Head of caudate nucleus (tissue), 42 donors: ENCODE measurements around the gene LRRC27.

Experiments used
- DNase-seq, 42 donors: peaks; one replicate each; pipeline versions ENCODE4 v3.0.0 to v3.0.0-alpha.2; 2020 to 2021; ENCODE audit warnings: mixed read lengths in 7 of 42
- intact Hi-C: fragments of 100-400 bp; cut with DNase I; formaldehyde crosslinking; loops from one replicate; pipeline ENCODE4 v1.15.0; 2022

The LRRC27 gene

DNA sequence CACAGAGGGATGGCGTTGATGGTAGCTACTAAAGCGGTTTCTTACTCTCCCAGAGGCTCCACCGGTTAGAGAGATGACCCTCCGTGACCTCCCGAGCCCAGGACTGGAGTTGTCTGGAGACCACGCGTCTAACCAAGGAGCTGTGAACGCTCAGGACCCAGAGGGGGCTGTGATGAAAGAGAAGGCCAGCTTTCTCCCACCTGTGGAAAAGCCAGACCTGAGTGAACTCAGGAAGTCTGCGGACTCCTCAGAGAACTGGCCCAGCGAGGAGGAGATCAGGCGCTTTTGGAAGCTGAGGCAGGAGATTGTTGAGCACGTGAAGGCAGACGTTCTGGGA is 15.9 kb downstream of the LRRC27 start:
- intact Hi-C loops, result no loop called here
- DNase-seq, result no peak

GRCh38 chr10:132349766-132350165 is 17.8 kb downstream of the LRRC27 start:
- DNase-seq, result peak in 1 of 42 donors; percentile 0
- intact Hi-C loops, result loop anchor here (5.0 kb wide), 1 partner anchor 127 kb away; no protein-coding TSS in a partner anchor

DNA sequence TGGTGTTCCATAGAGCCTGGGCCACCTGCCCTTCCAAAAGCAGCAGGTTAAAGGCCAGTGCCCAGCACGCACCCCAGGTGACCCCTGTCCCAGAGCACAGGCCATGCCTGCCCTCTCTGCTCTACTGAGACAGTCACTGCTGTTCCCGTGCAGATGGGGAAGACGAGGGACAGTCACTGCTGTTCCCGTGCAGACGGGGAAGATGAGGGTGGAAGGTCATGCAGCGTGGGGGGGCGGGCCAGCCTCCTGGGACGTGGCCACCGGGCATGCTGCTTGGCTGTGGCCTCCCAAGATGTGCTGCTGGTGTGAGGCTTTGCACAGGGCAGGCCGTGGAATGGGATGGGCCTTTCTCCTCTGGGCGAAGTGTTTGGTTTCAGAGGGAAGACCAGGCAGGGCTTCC is 18.4 kb downstream of the LRRC27 start:
- intact Hi-C loops, result loop anchor here (5.0 kb wide), 1 partner anchor 128 kb away; no protein-coding TSS in a partner anchor
- DNase-seq, result peak in 1 of 42 donors; percentile 26

DNA sequence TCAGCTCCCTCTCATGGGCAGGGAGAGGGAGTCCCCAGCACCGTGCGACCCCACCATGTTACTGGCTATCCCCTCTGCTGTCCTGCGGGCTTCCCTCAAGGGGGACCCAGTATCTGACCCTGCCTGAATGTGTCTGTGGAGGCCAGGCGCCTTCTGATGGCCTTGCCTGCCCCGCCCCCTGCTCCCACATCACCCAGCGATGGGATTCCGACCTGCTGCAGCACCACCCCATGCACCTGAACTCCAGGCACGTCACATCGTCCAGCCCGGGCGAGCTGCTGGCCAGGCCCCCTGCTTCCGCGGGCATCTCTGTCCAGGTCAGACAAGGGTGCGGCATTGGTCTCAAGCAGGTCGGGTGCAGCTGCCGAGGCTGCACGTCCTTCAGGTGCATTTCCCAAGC is 19.0 kb downstream of the LRRC27 start:
- DNase-seq, result peak in 2 of 42 donors; percentile 21 to 27
- intact Hi-C loops, result loop anchor here (5.0 kb wide), 1 partner anchor 129 kb away; no protein-coding TSS in a partner anchor

- peak in 3 of 42 donors; percentile 4 to 24 (median 7) for DNase-seq
Measured at GRCh38 chr10:132351611-132352010, 19.6 kb downstream of the LRRC27 start.

GRCh38 chr10:132352462-132353308 is 20.7 kb downstream of the LRRC27 start:
- intact Hi-C loops, result loop anchor here (5.0 kb wide), 1 partner anchor 130 kb away; no protein-coding TSS in a partner anchor
- DNase-seq, result peak in 41 of 42 donors; percentile 59 to 93 (median 81)

More at GRCh38 chr10:132351611-132352010, 19.6 kb downstream of the LRRC27 start:
- intact Hi-C loops, result loop anchor here (5.0 kb wide), 1 partner anchor 129 kb away; no protein-coding TSS in a partner anchor

DNA sequence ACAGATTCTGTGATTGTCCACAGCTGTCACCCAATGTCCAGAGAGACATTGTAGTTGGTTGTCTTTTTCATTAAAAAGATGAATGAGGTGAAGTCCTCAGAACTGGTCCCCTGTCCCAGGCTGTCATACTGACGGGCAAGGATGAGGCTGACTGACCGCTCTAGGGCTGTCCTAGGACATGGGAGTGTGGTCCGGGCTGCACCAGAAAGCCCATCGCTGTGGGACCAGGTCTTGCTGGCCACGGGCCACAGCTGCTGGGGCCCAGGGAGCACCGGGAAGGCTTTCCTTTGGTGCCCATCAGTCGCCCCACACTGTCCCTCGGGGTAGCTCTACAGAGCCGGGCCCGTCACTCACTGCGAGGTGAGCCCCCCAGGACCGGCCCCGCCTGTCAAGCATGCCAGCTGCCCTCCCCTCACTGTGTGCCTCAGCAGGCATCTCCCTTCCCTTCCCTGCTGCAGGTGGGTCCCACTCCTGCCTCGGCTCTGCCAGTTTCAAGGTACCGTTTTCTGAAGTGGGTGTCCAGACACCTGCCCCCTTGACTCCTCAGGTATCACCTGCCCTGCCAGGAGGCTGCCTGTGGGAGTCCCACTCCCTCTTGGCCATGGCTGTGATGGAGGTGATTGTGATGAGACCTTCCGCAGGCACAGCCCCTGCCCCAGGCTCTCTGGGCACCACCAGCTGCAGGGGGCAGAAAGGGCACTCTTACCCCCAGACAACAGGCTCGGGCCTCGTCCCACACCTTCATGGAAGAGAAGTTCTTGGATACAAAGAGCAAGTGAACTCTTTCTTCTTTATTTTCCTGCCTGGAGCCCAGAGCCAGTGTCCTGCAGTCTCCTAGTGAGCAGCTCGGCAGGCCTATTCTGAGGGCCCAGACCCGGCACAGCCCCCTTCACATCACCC is 21.7 kb downstream of the LRRC27 start:
- DNase-seq, result peak in 1 of 42 donors; percentile 21
- intact Hi-C loops, result loop anchor here (5.0 kb wide), 1 partner anchor 131 kb away; no protein-coding TSS in a partner anchor

DNA sequence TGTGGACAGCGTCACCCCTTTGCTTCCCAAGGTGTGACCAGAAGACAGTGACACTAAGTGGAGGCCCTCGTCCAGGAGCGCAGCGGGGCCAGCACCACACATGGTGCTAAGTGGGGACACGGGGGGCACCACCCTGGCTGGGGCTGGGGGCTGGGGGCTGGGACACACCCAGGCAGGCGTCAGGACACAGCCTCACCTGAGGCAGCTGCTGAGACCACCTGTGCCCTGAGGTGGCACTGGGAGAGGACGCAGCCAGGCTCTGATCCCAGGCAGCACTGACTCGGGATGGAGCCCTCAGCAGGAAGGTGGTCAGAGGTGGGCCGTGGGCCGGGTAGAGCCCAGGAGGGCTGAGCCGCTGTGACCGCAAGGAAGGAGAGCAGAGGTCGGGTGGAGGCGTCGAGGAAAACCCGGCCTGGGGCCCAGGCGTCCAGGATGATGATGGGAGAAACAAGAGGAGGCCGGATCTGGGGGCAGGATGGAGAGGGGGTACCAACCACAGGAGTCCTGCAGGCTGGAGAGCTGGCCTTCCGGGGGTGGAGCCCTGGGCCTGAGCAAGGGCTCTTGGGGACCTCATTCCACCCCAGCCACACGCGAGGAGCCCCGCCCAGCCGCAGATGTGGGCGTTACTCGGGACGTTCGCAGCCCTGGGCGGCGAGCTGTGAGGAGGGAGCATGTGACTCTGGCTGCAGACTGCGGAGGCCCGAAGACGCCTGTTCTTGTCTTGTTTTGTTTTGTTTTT is 22.5 kb downstream of the LRRC27 start:
- DNase-seq, result peak in 1 of 42 donors; percentile 12
- intact Hi-C loops, result loop anchor here (5.0 kb wide), 1 partner anchor 132 kb away; no protein-coding TSS in a partner anchor

GRCh38 chr10:132355297-132355696 is 23.3 kb downstream of the LRRC27 start:
- intact Hi-C loops, result no loop called here
- DNase-seq, result no peak

DNA sequence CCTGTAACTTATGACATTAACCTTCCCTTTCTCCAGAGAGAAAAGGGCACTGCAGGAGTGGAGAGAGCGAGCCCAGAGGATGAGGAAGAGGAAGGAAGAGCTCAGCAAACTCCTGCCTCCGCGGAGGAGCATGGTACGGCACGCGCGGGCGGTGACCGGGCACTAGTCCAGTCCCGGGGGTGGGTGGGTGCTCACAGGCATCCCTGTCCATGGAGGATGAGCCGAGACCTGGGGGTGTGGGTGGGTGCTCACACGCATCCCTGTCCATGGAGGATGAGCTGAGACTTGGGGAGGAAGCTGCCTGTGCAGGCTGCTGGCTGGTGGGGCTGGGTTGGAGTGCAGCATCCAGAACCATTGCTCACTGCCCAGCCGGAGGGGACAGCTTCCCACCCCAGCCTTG is 23.8 kb downstream of the LRRC27 start:
- intact Hi-C loops, result no loop called here
- no peak for DNase-seq

DNA sequence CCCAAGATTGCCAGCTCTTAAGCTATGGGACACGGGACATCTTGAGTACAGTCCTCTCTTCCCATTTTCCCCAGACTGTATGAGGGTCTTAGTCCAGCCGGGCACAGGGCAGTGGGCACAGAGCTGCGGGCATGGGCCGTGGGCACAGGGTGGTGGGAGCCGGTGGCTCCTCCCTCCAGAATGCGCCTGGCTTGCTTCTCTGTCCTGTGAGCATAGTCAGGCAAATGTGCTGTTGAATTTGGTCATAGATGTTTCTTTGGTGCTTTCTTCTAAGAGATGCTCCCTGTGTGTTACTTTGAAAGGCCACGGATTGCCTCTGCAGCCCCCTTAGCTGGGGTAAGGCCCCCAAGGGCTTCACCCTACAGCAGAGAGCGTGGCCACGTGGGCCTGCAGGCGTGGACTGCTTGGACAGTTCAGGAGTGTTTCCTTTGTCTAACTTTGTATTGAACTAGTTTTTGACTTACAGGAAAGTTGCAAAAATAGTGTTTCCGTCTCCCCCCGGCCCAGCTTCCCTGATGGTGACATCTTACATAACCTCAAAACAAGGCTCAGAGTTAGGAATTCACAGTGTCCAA is 24.7 kb downstream of the LRRC27 start:
- no peak for DNase-seq
- intact Hi-C loops, result no loop called here

DNA sequence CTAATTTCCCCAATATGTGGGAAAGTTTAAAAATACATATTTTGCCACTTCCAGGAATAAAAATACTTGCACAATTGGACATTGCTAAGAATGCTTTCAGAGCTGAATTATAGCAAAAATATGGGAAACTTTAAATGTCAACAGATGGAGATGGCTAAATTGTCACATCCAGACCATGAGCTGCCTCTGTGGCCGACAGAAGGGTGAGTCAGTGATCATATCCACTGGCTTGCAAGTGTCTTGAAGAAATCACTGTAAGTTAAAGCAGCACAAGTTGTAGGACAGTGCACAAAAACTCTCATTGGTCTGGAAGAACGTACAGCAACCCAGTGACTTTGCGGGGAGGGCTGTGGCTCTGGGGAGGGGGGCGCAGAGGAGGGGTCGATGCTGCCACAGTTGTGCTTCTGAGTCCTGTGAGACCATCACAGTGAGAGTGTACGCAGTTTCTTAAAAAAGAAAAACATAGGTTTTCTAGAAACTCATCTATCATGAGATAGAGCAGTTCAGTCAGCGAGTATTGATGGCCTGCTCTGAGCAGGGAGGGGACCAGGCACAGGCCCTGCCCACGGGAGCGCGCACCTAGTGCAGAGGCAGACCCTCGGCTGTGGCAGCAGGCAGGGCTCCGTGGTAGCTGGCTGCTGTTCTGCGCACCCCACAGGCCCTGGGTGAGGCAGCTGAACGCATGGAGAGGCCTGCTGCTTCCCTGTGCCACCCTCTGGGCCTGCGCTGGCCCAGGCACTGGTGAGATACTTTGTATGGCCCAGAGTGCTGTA is 25.5 kb downstream of the LRRC27 start:
- DNase-seq, result no peak
- intact Hi-C loops, result no loop called here

GRCh38 chr10:132359305-132360040 is 27.5 kb downstream of the LRRC27 start:
- intact Hi-C loops, result no loop called here
- DNase-seq, result no peak

DNA sequence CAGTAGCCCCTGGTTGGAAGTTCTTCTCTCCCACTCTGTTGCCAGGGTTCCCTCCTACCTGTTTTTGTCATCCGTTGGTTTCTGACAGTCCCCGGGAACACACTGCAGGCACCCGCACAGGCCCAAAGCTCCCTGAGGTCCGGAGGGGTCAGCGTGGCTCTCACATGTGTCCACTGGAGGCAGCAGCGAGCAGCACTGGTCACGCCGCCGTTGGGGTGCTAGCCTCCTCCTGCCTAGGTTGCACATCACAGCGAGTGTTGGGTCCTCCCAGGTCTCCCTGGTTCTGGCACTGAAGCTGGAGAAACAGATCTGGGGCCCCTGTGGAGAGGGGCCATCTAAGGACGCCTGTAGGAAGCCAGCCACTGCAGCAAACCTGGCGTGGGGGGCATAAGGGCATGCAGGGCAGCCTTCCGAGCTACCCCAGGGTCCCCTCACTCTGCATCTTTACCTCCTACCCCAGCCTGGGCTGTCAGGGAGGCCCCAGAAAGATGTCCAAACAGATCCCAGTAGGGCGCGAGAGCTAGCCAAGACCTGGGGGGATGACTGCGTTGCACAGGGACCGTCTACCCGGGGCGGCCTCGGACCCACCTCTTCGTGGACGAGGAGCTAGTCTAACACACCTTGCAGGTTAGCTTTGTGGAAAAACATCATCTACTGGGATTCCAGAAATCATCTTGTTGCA is 28.9 kb downstream of the LRRC27 start:
- DNase-seq, result peak in 5 of 42 donors; percentile 6 to 60 (median 37)
- intact Hi-C loops, result no loop called here

DNA sequence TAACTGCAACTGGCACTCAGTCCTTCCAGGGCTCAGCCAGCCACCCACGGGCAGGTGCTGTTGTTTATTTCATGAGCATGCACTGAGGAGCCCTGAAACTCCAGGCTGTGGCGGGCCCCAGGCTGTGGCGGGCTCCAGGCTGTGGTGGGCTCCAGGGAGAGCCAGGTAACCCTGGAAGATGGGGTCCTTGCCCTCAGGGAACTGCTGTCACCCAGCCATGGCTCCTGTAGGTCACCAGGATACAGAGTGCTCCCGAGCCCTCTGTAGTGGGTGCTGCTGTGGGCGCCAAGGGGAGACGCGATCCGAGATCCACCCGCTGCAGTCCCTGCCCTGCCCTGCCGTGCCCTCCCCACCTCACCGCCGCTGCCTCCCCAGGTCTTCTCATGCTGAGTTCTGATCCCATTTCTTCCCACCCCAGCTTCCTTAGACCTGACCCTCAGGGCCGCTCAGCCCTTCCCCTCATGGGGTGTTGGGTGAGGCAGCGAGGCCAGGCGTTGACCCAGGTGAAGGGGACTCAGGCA is 29.6 kb downstream of the LRRC27 start:
- DNase-seq, result peak in 1 of 42 donors; percentile 16
- intact Hi-C loops, result no loop called here

- intact Hi-C loops, result no loop called here
- peak in 2 of 42 donors; percentile 2 to 9 for DNase-seq
Measured at GRCh38 chr10:132362151-132362611, 30.2 kb downstream of the LRRC27 start.
